H9 (cell line): ENCODE measurements around the gene RNF128. TPM values are rescaled to one million over a fixed set of nuclear protein-coding genes. Genes with fewer than 3 reads are reported as not detected.

Experiments
- DNase-seq: peaks from one replicate; pipeline ENCODE4 v3.0.0-alpha.2; 2017
- H2AFZ ChIP-seq: one replicate; pipeline ENCODE4 v1.6.1; 2013; ENCODE audit warnings: mild to moderate bottlenecking, low read length, control low read depth, moderate library complexity
- H2AK5ac ChIP-seq: 2 replicates; pipeline ENCODE4 v1.6.1; 2013; ENCODE audit warnings: low read length, control low read depth, mixed read lengths; ENCODE audit not compliant: insufficient read length
- H2BK120ac ChIP-seq: one replicate; pipeline ENCODE4 v1.6.1; 2013; ENCODE audit warnings: low read depth, mild to moderate bottlenecking, low read length, control low read depth, inconsistent platforms; ENCODE audit not compliant: poor library complexity, severe bottlenecking
- H2BK12ac ChIP-seq: 2 replicates; pipeline ENCODE4 v1.6.1; 2013; ENCODE audit warnings: low read length, control low read depth, mixed read lengths, low read depth; ENCODE audit not compliant: insufficient read length
- H2BK15ac ChIP-seq: 2 replicates; pipeline ENCODE4 v1.6.1; 2013; ENCODE audit warnings: low read depth, low read length, control low read depth
- H2BK20ac ChIP-seq: one replicate; pipeline ENCODE4 v1.6.1; 2013; ENCODE audit warnings: low read depth, mild to moderate bottlenecking, low read length, control low read depth, inconsistent platforms; ENCODE audit not compliant: poor library complexity, severe bottlenecking
- H2BK5ac ChIP-seq: 2 replicates; pipeline ENCODE4 v1.6.1; 2013; ENCODE audit warnings: low read length, control low read depth, mixed read lengths; ENCODE audit not compliant: insufficient read length
- H3K14ac ChIP-seq: 2 replicates; pipeline ENCODE4 v1.6.1; 2013; ENCODE audit warnings: low read length, control low read depth; ENCODE audit not compliant: insufficient read depth
- H3K18ac ChIP-seq: 2 replicates; pipeline ENCODE4 v1.6.1; 2013; ENCODE audit warnings: low read depth, mild to moderate bottlenecking, mixed read lengths, low read length, control low read depth; ENCODE audit not compliant: insufficient read length
- H3K23ac ChIP-seq: 2 replicates; pipeline ENCODE4 v1.6.1; 2013; ENCODE audit warnings: low read length, control low read depth, mixed read lengths, low read depth; ENCODE audit not compliant: insufficient read length
- H3K23me2 ChIP-seq: 2 replicates; pipeline ENCODE4 v1.6.1; 2013; ENCODE audit warnings: low read depth, mild to moderate bottlenecking, mixed read lengths, low read length, control low read depth; ENCODE audit not compliant: insufficient read length, poor library complexity, severe bottlenecking
- H3K27ac ChIP-seq: 2 replicates; pipeline ENCODE4 v1.5.1; 2013; ENCODE audit warnings: low read length, control low read depth, mixed read lengths, low read depth; ENCODE audit not compliant: insufficient read length
- H3K27me3 ChIP-seq: 2 replicates; pipeline ENCODE4 v1.6.1; 2013; ENCODE audit warnings: low read length, control low read depth, inconsistent platforms; ENCODE audit not compliant: insufficient read depth
- H3K4ac ChIP-seq: 2 replicates; pipeline ENCODE4 v1.6.1; 2013; ENCODE audit warnings: low read depth, mild to moderate bottlenecking, control low read depth, inconsistent platforms, low read length, moderate library complexity
- H3K4me1 ChIP-seq: 2 replicates; pipeline ENCODE4 v1.6.1; 2013; ENCODE audit warnings: low read length, control low read depth, inconsistent platforms; ENCODE audit not compliant: insufficient read depth
- H3K4me2 ChIP-seq: 2 replicates; pipeline ENCODE4 v1.6.1; 2013; ENCODE audit warnings: low read length, control low read depth, mixed read lengths; ENCODE audit not compliant: insufficient read length, insufficient read depth
- H3K56ac ChIP-seq: 2 replicates; pipeline ENCODE4 v1.6.1; 2013; ENCODE audit warnings: low read depth, mild to moderate bottlenecking, mixed read lengths, low read length, control low read depth; ENCODE audit not compliant: insufficient read length
- H3K79me1 ChIP-seq: 2 replicates; pipeline ENCODE4 v1.6.1; 2013; ENCODE audit warnings: low read depth, mild to moderate bottlenecking, moderate library complexity, low read length, control low read depth, inconsistent platforms; ENCODE audit not compliant: insufficient read depth, poor library complexity, severe bottlenecking
- H3K79me2 ChIP-seq: 2 replicates; pipeline ENCODE4 v1.6.1; 2013; ENCODE audit warnings: low read length, control low read depth, inconsistent platforms; ENCODE audit not compliant: insufficient read depth
- H3K9ac ChIP-seq: 2 replicates; pipeline ENCODE4 v1.6.1; 2013; ENCODE audit warnings: low read length, control low read depth, mixed read lengths; ENCODE audit not compliant: insufficient read length; ENCODE audit errors: extremely low read depth
- H3K9me3 ChIP-seq: one replicate; pipeline ENCODE4 v1.6.1; 2013; ENCODE audit warnings: low read depth, low read length, inconsistent platforms; ENCODE audit not compliant: control insufficient read depth
- H3T11ph ChIP-seq: one replicate; pipeline ENCODE4 v1.6.1; 2013; ENCODE audit warnings: mild to moderate bottlenecking, low read length, control low read depth, inconsistent platforms
- H4K20me1 ChIP-seq: one replicate; pipeline ENCODE4 v1.6.1; 2013; ENCODE audit not compliant: control insufficient read depth, insufficient read length, insufficient read depth
- H4K5ac ChIP-seq: 2 replicates; pipeline ENCODE4 v1.6.1; 2013; ENCODE audit warnings: low read depth, mild to moderate bottlenecking, mixed read lengths, low read length, control low read depth; ENCODE audit not compliant: insufficient read length
- H4K8ac ChIP-seq: replicated peaks from 2 replicates; pipeline ENCODE4 v1.6.1; 2013; ENCODE audit warnings: low read length, control low read depth, mixed read lengths, low read depth; ENCODE audit not compliant: insufficient read length
- H4K91ac ChIP-seq: 2 replicates; pipeline ENCODE4 v1.6.1; 2013; ENCODE audit warnings: low read depth, mild to moderate bottlenecking, moderate library complexity, mixed read lengths, low read length, control low read depth; ENCODE audit not compliant: insufficient read length
- H3K27ac Mint-ChIP-seq, 3 experiments: 2 replicates in 2 of 3; 3 replicates in 1 of 3; pipeline ENCODE4 v1.8.0; 2020 to 2021; ENCODE audit warnings: mixed read lengths in 3 of 3, mild to moderate bottlenecking in 1 of 3, moderate library complexity in 1 of 3
- H3K27me3 Mint-ChIP-seq: 2 replicates; pipeline ENCODE4 v1.8.0; 2021; ENCODE audit warnings: low read depth, mild to moderate bottlenecking, moderate library complexity, mixed read lengths
- H3K36me3 Mint-ChIP-seq, 3 experiments: 2 replicates in 2 of 3; 3 replicates in 1 of 3; pipeline ENCODE4 v1.8.0; 2020 to 2021; ENCODE audit warnings: low read depth in 3 of 3, mixed read lengths in 3 of 3; ENCODE audit not compliant: insufficient read depth in 1 of 3
- H3K4me1 Mint-ChIP-seq, 2 experiments: 2 replicates each; pipeline ENCODE4 v1.8.0; 2020; ENCODE audit warnings: mixed read lengths in 2 of 2
- H3K4me3 Mint-ChIP-seq, 2 experiments: 2 replicates in 1 of 2; 3 replicates in 1 of 2; pipeline ENCODE4 v1.8.0; 2020 to 2021; ENCODE audit warnings: mild to moderate bottlenecking in 2 of 2, mixed read lengths in 2 of 2, moderate library complexity in 1 of 2
- H3K9me3 Mint-ChIP-seq, 2 experiments: 2 replicates in 1 of 2; 3 replicates in 1 of 2; pipeline ENCODE4 v1.8.0; 2020; ENCODE audit warnings: mild to moderate bottlenecking in 2 of 2, mixed read lengths in 2 of 2, moderate library complexity in 1 of 2
- CTCF ChIP-seq: fragments of 200-600 bp; sonication (generic); conservative IDR thresholded peaks from 3 replicates; pipeline ENCODE4 v1.8.0; 2021; ENCODE audit warnings: antibody characterized with exemption, mild to moderate bottlenecking
- WGBS: extraction: QIAGEN DNeasy Blood & Tissue Kit; methylation state at CpG from one replicate; pipeline ENCODE4 v1.1.7; 2013; ENCODE audit warnings: missing lambda C conversion rate, low lambda C conversion rate, mixed read lengths; ENCODE audit not compliant: insufficient read length; ENCODE audit errors: extremely low coverage; 5-methylcytosine and 5-hydroxymethylcytosine counted together
- total RNA-seq: library from RNA; stranded (reverse); gene quantifications from 2 replicates; pipeline ENCODE4 v1.2.1, GENCODE V29; 2021

The RNF128 gene
- total RNA-seq, 1 experiment from 2014 or later = 0.13 TPM

DNA sequence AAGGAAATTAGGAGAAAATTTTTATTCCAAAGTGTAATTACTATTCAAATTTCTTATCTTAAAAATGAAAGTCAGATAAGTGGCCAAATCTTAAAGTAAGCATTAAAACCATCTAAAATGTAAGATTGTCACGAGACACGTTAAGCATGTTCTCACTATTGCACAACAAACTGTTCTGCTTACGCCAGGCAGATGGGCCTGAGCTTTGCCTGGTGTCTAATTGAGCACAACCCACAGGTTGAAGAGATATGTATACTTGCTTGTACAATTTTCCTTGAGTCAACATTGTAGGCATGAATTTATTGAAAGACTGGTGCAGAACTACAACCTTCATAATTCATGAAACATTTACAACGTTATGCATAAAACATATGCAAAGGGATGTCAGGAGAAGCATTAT lies 3.9 kb downstream of the RNF128 start:
- no peak overlapping the region for H3K27ac ChIP-seq

More for the DNA sequence above, 3.9 kb downstream of the RNF128 start:
- H3K4me3 Mint-ChIP-seq = no peak overlapping the region
- no peak overlapping the region for H3K56ac ChIP-seq
- H4K20me1 ChIP-seq = no peaks in the 10 kb centered on the region
- H3K9ac ChIP-seq = no peak overlapping the region
- no peak overlapping the region for H2BK12ac ChIP-seq
- no CpG with 5 or more reads among the region's 4 CpGs for WGBS
- H4K91ac ChIP-seq = no peak overlapping the region
- no peak overlapping the region for H2BK15ac ChIP-seq
- H3K79me1 ChIP-seq = no peaks in the 10 kb centered on the region
- no peaks in the 10 kb centered on the region; the same call in 1 of the 2 replicates for H3K4me1 ChIP-seq
- no peaks in the 10 kb centered on the region for H3K36me3 Mint-ChIP-seq
- no peak for DNase-seq
- no peak overlapping the region for H4K5ac ChIP-seq
- H3K18ac ChIP-seq = no peak overlapping the region
- H4K8ac ChIP-seq = no peak overlapping the region
- no peak overlapping the region for H3K4ac ChIP-seq
- no peak overlapping the region for H2BK5ac ChIP-seq
- no peak overlapping the region for H3K23ac ChIP-seq
- no peak for TF ChIP-seq CTCF
- no peak overlapping the region for H3T11ph ChIP-seq
- H2AK5ac ChIP-seq = no peak overlapping the region
- H2AFZ ChIP-seq = no peak overlapping the region
- peaks cover 5% of the 10 kb centered on the region for H3K23me2 ChIP-seq
- peaks cover 9 to 11% of the 10 kb centered on the region in 2 experiments for H3K4me1 Mint-ChIP-seq
- no peaks in the 10 kb centered on the region for H3K79me2 ChIP-seq
- H3K27ac Mint-ChIP-seq = no peak overlapping the region
- H3K14ac ChIP-seq = no peak overlapping the region
- H3K4me2 ChIP-seq = no peak overlapping the region
- no peak overlapping the region for H2BK20ac ChIP-seq
- peaks cover 0 to 48% of the 10 kb centered on the region in 2 experiments; a peak in 4 of 5 replicates for H3K9me3 Mint-ChIP-seq
- no peaks in the 10 kb centered on the region for H3K9me3 ChIP-seq
- H2BK120ac ChIP-seq = no peak overlapping the region
- H3K27me3 Mint-ChIP-seq = peaks cover 50% of the 10 kb centered on the region
- H3K27me3 ChIP-seq = peaks cover 10% of the 10 kb centered on the region; the same call in 1 of the 2 replicates
